Measurements from ENCODE around the gene ITPR2.
"Not testable (repeated sequence)": the region's sequence is repeated elsewhere in the genome, so short reads cannot be mapped to it uniquely, and the experiment has no call there.

ITPR2 gene

DNA sequence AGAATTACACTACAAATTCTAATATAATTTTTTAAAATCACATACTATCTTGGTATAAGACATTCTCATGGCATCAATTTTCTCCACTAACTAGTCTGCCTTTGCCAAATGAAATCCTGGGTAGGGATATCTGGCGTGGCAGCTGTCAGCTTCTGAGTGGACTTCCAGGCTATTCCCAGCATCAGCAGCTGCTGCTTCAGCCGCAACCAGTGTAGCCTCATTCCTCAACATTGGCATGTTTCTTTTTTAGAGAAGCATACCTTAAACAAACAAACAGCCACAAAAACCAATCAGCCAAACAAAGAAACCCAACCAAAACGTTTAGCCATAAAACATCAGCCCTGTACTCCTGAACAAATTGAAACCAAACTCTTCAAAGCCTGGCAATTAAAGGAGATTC lies 401.8 kb downstream of the ITPR2 start:
- no peak for DNase-seq

DNA sequence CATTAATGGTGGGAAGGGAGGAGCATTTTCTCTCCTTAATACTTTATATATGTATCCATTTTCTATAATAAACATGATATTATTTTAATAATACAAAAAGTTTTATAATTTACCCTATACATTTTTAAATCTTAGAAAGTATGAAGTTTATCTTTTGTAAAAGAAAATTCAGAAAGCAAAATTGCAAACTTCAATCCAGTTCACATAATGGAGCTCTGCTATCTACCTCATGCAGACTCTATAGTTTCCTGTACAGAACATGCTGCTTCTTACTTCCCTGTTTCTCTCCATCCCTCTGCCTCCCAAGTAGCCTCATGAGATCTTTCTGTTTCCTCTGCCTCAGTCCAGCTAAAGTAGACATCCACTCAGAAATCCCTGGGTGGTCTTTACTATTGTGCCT lies 402.4 kb downstream of the ITPR2 start:
- not testable (repeated sequence) for DNase-seq

DNA sequence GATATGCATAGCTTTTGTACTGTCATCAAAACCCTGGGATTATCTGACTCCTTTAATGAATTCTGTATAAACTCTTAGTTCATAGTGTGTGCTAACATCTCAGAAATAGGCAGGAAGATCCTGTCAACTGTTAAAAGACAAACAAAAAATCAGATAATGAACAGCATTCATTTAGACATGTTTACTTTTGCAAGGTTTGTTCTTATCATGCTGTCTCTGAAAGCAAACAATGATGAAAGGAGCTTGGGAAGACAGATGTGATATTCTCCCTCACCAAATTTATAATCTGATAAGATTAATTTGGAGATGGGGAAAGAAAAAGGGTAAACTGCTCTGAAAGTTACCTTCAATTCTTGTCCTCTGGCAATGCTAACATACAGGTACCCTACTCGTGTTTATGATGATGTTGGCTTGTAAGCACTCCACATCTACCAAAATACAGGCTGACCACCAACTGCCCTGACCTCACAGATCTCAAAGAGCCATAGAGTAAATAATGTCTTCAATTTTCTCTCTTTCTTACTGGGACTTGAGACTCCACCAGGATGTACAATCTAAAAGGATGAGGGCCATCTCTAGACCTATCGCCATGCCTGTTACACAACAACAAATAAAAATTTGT lies 403.8 kb downstream of the ITPR2 start:
- DNase-seq: no peak

DNA sequence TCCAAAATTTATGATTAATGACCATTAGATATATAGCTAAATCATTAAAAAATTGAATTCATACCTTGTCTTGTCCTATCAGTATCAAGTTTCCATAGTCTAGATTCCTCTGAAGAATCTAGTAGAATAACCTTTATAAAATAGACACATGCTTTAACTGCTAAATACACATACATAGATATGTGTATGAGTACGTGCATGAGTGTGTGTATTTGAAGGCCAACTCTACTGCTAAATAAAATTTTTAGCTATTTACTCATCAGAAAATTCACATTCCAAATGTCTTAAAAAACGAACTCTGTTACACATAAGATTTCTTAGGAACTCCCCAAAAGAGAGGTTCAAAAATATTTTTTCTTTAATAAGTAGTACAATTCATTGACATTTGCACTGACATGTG lies 404.6 kb downstream of the ITPR2 start:
- no peak for DNase-seq

DNA sequence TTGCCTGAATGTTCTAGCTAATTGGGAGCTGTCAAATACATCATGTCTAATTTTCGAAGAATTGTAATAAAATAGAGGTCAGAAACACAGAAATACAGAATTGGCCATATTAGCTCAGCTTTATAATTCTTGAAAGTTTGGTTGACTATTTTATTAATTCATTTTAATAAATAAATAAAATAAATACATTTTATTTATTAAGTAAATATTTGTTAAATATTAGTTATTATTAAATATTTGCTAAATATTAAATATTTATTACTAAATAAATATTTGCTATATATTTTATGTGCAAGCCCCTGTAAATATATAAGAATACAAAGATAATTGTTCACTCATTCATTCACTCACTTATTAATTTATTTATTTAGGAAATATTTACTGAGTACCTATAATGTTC lies 406.3 kb downstream of the ITPR2 start:
- DNase-seq: no peak

DNA sequence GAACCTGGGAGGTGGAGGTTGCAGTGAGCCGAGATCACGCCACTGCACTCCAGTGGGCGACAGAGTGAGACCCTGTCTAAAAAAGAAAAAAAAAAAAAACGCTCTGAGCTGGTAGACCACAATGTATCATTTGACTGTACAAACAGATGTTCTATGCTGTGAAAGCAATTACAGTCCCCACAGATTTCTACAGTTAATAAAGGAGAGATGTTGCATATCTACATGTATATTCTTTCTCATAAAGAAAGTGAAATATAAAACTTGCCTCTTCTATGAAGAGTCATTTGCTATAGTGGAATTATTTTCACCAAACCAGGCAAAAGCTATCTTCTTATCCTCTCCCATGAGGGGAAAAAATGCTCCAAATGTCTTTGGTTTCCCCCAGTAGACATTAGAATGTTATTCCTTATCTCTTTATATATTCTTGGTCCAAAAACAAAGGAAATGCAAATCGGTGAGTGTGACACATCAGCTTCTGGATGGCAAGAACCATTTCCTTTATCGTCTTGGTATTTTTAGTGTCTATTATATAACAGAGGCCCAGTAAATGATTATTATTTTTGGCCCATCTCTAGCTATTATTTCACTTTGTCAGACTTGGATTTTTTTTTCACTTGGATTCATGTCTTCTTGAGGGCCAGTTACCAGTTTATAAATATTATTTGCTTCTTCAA lies 407.3 kb downstream of the ITPR2 start:
- no peak for DNase-seq

DNA sequence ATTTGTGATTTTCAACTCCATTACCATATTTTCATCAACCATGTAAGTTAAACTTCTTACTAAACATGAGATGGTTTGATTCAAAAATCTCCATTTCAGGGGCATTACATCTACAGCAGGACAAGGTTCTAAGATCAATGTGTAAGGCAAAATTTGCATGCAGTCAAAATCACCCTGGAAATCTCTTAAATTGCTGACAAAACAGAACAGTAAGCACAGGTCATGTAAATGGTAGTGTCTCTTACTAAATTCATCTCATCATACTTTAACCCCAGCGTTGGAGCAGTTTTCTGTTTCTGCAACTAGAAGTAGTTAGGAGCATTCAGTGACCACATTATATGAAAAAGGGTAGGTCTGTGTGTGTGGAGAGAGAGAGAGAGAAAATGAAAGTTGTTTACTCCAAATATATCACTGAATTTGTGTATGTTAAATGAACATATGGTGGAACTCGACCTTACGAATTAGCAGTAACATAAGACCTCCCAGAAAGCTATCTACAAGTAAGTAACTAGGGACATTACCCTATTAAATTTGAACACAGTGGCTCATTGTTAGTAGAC lies 410.1 kb downstream of the ITPR2 start:
- no peak for DNase-seq

DNA sequence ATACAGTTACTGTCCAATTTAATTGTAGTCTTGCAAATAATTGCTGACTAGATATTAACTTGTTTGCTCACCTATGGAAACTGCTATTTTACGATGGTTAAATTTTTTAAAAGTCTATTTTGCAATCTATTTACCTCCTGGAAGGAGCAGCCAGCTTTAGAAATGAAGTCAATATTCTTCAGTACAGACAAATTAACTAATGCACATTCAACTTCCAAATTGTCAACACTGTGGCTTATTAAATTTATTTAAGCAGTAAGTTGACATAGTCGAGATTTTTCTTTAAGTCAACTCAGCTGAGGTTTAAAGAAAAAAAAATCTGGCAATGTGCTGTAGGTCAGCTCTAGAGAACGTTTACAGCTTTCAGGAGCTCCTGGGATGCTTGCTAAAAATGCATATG lies 416.4 kb downstream of the ITPR2 start:
- DNase-seq: peak in 1 of 2 experiments; percentile 46

DNA sequence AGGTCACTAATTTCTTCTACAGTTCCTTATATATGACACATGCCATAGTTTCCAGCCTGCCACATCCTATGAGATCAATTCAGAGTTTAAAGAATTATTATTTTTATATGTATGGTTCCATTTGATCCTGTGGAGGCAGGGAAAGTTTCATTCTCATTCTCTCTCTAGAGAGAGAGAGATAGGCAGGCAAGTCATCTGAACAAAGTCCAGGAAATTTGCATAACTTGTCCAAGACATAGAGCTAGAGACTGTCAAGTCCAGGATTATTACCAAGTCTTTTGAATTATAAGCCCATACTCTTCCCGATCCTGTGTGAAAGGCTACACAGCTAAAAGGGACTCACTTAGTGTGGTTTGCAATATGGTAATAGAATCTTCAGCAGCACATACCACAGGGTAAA lies 422.3 kb downstream of the ITPR2 start:
- DNase-seq: no peak

DNA sequence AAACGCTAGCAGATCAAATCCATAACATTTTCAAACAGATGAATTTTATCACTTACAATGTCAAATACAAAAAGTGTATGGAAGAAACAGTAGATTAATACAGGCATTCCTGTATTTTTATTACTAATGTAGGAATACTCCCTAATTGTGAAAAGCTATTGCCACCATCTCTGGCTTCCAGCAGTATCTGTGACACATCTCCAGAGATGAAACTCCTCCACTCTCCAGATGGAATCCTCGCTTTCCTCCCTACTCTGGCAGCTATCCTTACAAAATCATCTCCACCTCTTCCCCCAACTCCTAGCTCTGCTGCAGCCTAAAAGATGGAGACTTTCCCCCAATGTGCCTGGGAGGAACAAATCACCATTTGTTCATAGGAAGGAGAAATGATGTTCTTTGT lies 426.2 kb downstream of the ITPR2 start:
- no peak for DNase-seq

DNA sequence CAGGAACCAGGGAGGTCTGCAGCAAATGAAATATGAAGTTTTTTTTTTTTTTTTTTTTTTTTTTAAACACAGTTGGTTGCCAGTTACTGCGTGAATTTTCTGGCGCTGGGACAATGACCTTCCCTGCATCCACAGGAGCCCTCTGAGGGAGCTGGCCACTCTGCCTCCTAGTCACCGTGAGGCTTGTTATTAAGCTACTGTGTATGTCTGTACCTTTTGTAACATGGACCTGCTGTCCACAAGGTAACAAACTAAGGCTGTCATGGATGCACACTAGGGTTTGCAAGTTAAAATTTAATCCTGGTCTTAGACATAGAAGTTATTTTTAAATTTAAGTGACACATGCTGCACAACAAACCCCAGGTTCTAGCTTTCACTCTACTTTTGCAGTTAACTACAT lies 426.6 kb downstream of the ITPR2 start:
- DNase-seq: no peak

DNA sequence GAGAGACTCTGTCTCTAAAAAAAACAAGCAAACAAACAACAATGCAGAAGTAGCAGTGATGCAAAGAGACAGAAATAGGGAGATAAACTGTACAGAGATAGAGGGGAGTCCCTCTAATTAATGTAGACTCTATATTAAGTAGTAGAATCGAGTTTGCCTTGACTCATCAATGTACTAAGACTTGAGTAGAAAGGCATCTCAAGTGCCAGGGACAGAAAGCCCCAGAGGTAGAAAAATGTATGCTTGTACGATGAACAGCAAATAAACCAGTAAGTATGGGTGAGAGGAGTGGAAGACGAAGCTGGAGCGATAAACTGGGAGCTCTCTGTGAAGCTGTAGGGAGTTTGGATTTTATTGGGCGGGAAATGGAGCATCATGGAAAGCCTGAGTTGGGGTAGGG lies 429.4 kb downstream of the ITPR2 start:
- no peak for DNase-seq

DNA sequence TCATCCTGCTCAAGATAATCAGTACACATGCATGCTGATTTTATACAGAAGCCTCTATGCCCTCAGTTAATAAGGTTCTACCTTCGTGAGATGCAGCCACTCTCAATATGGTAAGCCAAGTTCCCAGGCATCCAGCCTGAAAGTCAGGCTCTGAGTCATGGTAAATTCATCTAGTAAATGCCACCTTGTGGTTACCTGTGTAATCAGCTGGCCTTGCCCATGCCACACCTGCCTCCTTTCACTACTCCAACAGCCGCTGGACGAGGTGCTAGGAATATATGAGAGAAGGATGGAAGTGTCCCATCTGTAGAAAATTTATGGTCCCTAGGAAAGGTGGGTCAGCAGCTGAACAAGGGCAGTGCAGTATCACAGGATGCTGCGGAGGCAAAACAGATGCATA lies 430.3 kb downstream of the ITPR2 start:
- peak; percentile 14 to 55 for DNase-seq

DNA sequence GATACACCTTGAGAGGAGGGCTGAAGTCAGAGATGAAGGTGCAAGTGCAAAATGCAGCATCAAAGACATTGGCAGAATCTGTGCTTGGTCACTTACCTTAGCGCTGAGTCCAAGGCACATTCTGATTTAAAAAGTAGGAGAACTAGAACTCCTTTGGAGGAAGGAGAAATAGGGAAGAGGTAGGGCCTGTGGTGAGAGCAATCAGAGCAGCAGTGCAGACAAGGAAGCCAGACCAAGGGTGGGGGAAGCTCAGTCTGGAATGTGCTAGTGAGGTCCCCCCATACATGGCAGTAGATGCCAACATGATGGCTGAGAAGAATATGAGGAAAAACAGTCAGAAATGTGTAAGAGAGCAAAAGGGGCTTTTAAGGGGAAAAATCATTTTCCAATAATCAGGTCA lies 431.1 kb downstream of the ITPR2 start:
- no peak for DNase-seq

DNA sequence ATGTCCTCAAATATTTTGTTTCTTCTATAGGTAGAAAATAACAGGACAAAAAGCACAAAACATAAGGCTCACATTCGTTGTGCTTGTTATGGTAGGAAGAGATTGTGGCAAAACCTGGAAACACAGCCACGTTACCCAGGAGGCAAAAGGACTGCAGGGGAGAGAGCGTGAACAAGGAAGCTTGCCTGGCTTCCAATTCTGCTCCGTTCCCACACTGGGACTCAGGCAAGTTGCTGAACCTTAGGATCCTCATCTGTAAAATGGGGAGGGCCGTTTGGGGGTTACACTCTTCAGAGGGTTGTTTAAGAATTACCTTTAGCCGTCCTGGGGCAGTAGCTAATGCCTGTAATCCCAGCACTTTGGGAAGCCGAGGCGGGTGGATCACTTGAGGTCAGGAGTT lies 432.4 kb downstream of the ITPR2 start:
- DNase-seq: no peak

DNA sequence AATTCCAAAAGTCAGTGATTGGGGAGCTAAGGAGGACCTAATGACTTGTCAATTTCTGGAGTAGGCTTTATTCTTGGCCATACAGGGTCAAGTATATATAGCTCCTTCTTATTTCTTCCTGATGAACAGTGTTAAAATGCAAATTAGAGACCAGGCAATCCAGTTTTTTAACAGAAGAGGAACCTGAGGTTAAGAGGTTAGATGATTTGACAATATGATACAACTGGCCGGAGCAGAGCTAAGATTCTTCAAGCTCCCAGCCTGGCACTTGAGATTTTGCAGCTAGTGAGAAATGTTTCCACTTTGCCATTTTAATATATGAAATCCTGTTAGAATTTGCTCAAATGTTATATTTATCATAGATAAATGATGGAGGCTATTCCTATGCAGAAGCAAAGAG lies 433.6 kb downstream of the ITPR2 start:
- no peak for DNase-seq

DNA sequence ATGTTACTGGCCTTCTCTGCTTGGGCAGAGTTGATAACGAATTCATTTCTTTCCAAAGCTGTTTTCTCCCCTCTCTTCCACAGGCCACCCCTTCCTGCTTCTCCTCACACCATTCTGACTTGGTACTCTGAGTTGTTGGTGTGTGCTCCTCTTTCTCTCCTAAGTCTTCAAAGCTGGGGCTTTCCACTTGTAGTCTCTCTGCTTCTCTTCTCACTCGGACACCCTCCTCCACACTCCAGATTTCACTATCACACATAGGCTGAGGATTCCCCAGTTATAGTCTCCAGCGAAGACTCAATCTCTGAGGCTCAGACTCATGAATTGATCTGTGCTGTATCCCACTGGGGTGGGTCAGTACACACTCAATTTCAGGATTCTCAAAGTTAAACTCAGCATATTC lies 436.6 kb downstream of the ITPR2 start:
- DNase-seq: no peak

DNA sequence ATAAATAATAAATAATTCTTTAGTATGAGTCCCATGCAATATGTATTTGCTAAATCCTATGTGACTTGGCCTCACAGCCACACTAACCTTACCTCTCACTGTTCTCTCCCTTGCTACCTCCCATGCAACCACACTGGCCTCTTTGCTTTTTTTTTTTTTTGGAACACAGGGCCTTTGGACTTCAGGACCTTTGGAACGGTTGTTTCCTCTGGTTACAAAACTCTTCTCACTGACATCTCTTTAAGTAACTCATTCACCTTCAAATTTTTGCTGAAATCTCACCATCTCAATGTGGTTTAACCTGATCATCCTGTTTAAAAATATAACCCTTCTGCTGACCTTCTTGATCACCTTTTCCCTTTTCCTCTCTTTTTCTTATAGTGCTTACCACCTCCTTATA lies 443.7 kb downstream of the ITPR2 start:
- no peak for DNase-seq

DNA sequence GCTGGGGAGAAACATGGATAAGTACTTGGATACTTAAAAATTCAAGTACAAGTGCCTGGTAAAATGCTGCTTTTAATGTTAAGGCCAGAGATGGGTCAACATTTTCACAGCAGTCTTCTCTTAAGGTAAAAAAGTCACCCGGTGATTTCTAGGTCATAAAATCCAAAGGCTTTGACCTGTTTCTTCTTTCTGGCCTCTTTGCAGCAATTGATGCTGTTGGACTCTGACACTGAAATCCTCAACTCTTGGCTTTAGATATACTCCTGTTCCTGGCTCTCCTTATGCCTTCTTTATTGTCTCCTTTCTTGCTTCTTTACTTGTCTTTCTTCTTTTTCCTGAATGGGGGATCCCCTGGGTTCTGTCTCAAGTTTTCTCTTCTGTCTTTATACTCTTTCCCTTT lies 448.5 kb downstream of the ITPR2 start:
- DNase-seq: no peak

DNA sequence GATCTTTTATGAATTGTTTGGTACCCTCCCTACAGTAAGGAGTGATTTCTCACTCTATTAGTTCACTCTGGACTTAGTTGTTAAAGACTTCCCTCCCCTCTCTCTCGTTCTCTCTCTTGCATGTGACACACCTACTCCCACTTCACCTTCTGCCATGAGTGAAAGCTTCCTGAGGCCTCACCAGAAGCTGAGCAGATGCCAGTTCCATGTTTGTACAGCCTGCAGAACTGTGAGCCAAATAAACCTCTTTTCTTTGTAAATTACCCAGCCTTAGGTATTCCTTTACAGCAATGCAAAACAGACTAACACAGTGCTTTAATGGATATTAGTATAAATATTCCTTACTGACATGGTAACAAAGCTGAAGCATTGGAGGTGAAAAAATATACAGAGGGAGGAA lies 450.0 kb downstream of the ITPR2 start:
- DNase-seq: no peak

DNA sequence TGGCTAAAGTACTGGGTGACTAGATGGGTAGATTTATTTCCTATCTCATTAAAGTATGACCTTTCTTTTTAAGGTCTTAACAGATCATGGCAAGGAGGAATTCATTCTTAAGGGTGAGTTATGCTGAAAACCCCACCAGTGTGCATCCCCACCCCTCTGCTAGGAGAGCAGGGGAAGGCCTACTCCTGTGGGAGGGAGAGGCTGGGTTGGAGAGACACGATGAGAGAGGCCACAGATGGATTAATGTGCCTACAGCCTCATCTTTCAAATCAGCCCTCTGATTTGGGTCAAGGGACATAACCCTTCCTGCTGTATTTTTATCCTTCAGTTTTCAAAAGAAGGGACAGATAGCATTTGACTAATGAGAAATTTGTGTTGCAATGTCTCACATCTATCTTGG lies 452.1 kb downstream of the ITPR2 start:
- no peak for DNase-seq

DNA sequence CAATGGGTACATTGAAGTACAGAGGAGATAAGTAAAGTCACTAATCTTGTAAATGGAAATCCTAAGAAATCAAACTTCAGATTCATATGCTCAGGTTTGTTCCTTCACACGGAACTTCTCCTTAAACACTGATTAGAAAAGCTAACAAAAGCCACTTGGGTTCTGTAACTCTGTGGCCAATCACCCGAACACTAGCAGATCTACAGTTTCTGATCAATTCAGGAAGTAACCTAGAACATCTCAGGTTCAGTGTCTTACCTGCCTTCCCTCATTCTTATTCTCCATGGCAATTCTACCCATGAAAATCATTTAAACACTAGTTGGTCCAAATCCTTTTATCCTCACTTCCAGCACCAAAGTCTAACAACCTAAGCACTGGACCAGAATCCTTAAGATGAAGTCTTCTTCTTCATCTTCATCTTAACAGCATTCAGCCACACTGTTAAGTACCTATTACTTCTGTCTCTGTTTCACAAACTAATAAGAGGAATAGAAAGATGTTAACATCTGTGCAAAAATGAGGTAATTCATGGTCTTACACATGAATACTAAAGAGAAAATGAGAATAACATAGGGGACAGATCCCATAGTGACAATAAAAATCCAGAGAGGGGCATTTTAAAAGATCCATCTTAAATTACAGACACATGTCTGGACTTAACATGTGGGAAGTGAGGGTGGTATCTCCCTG lies 453.1 kb downstream of the ITPR2 start:
- DNase-seq: no peak

DNA sequence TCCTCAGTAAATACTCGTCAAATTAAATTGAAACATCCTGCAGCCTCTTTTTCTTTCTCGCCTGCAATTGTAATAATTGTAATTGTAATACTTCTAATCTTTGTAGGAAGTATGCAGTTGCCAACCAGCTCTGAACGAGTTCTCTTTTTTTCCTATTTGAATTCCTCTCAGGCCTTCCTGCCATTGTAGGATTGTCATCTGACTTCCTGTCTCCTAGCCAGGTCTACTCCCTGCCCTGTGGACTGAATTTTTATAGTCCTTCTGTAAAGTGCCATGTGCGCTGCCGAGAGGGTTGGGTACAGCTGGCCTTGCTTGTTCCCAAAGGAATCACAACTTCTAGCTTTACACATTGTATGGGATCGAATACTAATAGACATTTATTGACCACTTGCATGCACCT lies 454.3 kb downstream of the ITPR2 start:
- DNase-seq: no peak
